Measurements from ENCODE around the gene CD200R1.
"Not testable (repeated sequence)": the region's sequence is repeated elsewhere in the genome, so short reads cannot be mapped to it uniquely, and the experiment has no call there.

CD200R1 gene

DNA sequence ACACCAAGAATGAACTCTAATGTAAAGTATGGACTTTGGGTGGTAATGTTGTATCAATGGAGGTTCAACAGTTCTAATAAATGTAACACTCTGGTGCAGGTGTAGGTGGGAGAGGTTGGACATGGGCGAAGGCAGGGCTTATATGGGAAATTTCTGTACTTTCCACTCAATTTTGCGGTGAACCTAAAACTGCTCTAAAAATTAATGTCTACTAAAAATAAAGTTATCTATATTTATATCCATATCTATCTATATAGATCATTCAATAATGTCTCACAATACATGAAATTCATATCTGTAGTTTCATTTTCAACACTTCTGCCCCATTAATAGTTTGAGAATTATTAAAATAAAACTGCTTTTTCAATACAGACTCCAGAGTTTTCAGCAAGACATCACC, 49.3 kb downstream of the CD200R1 start:
- Histone ChIP-seq H3K36me3 (ENCODE audit: control insufficient read depth, insufficient read depth, low read length) (no peaks in the 10 kb centered on the region), H3K4me1 (ENCODE audit: control insufficient read depth, insufficient read depth, low read length) (no peaks in the 10 kb centered on the region), H3K9ac (ENCODE audit: low read depth, low read length) (no peak overlapping the region), H3K27me3 (ENCODE audit: control insufficient read depth, insufficient read depth, low read length) (no peaks in the 10 kb centered on the region), H3K4me3 (ENCODE audit: low read depth, low read length) (no peak overlapping the region), H3K9me3 (ENCODE audit: control insufficient read depth, insufficient read depth, low read length) (no peaks in the 10 kb centered on the region)

DNA sequence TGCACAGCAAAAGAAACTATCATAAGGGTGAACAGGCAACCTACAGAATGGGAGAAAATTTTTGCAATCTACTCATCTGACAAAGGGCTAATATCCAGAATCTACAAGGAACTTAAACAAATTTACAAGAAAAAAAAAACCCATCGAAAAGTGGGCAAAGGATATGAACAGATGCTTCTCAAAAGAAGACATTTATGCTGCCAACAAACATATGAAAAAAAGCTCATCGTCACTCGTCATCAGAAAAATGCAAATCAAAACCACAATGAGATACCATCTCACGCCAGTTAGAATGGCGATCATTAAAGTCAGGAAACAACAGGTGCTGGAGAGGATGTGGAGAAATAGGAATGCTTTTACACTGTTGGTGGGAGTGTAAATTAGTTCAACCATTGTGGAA, 55.4 kb downstream of the CD200R1 start:
- not testable (repeated sequence) for H3K9me3 ChIP-seq (ENCODE audit: control insufficient read depth, insufficient read depth, low read length); H3K4me3 ChIP-seq (ENCODE audit: low read depth, low read length); H3K4me1 ChIP-seq (ENCODE audit: control insufficient read depth, insufficient read depth, low read length); H3K36me3 ChIP-seq (ENCODE audit: control insufficient read depth, insufficient read depth, low read length); H3K9ac ChIP-seq (ENCODE audit: low read depth, low read length); H3K27me3 ChIP-seq (ENCODE audit: control insufficient read depth, insufficient read depth, low read length)

DNA sequence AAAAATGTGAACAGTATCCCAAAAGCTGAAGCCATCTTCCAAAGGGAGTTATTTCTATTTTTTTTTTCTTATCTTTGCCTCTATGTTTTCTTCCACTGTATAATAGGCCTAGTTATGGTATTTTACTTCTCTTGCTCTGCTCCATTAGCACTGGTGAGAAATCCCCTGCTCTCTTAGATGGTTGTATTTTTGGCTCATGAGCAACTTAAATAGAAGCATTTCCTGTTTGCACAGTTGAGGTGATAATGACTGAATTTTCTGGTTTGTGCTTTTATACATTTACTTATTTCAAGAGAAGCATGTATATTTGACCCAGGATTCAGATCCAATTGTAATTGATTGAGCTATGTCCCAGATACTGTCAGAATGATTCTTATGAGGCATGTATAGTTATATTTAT, 66.7 kb downstream of the CD200R1 start:
- Histone ChIP-seq H3K4me1 (ENCODE audit: control insufficient read depth, insufficient read depth, low read length) (no peaks in the 10 kb centered on the region), H3K4me3 (ENCODE audit: low read depth, low read length) (no peak overlapping the region), H3K9ac (ENCODE audit: low read depth, low read length) (no peak overlapping the region), H3K9me3 (ENCODE audit: control insufficient read depth, insufficient read depth, low read length) (no peaks in the 10 kb centered on the region), H3K27me3 (ENCODE audit: control insufficient read depth, insufficient read depth, low read length) (no peaks in the 10 kb centered on the region), H3K36me3 (ENCODE audit: control insufficient read depth, insufficient read depth, low read length) (no peaks in the 10 kb centered on the region)

DNA sequence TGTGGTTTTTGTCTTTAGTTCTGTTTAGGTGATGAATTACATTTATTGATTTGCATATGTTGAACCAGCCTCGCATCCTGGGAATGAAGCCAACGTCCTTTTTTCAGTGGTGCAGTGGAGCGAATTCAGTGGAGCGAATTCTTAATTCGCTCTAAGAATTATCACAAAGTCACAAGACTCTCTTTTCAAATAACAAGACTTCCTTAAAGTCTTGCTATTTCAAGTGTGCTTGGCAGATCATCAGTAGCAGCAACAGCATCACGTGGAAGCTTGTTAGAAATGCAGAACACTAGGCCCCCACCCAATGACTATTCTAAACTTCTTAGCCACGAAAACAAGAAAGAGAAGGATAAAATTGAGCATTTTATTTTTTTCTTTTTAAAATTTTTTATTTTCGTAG, 70.1 kb downstream of the CD200R1 start:
- H3K27me3 ChIP-seq (ENCODE audit: control insufficient read depth, insufficient read depth, low read length): no peaks in the 10 kb centered on the region
- no peak overlapping the region for H3K4me3 ChIP-seq (ENCODE audit: low read depth, low read length)
- H3K4me1 ChIP-seq (ENCODE audit: control insufficient read depth, insufficient read depth, low read length): no peaks in the 10 kb centered on the region
- H3K36me3 ChIP-seq (ENCODE audit: control insufficient read depth, insufficient read depth, low read length): no peaks in the 10 kb centered on the region
- no peak overlapping the region for H3K9ac ChIP-seq (ENCODE audit: low read depth, low read length)
- no peaks in the 10 kb centered on the region for H3K9me3 ChIP-seq (ENCODE audit: control insufficient read depth, insufficient read depth, low read length)

DNA sequence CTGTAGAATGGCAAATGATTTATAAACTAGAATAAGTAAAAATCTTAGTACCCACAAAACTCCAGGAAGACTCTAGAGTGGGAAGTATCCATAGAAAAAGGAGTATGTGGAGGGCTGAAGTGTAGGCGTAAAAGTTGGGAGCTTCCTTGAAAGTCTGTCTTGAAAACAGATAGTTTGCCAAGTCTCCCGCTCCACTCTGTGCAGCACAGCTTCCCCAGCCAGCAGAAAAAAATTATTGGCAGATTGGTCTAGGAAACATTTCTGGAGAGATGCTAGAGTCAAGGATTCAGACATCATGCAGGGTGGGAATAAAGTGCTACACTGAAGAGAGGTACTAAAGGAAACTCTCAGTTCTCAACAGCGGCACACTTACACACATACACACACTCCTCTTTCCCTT, 74.8 kb downstream of the CD200R1 start:
- H3K4me3 ChIP-seq (ENCODE audit: low read depth, low read length): no peak overlapping the region
- H3K36me3 ChIP-seq (ENCODE audit: control insufficient read depth, insufficient read depth, low read length): no peaks in the 10 kb centered on the region
- peaks cover 21% of the 10 kb centered on the region for H3K4me1 ChIP-seq (ENCODE audit: control insufficient read depth, insufficient read depth, low read length)
- no peak overlapping the region for H3K9ac ChIP-seq (ENCODE audit: low read depth, low read length)
- no peaks in the 10 kb centered on the region for H3K27me3 ChIP-seq (ENCODE audit: control insufficient read depth, insufficient read depth, low read length)
- no peaks in the 10 kb centered on the region for H3K9me3 ChIP-seq (ENCODE audit: control insufficient read depth, insufficient read depth, low read length)

DNA sequence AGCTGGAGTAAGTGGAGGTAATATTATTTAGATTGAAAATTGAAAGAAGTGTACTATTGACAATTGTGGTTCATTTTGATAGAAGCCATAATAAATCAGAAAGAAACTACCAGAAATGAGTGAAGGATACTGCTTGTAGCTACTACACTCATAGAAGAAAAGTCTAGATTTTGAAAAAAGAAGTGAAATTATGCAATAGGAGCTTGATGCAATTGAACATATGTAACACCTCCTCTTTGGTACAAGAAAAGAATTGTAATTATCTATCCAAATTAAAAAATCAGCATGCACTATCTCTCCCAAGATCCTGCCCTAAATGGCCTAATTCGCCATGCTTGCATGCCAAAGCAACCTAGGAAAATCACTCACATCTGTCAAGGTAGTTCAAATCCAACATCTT, 77.1 kb downstream of the CD200R1 start:
- Histone ChIP-seq H3K4me3 (ENCODE audit: low read depth, low read length) (no peak overlapping the region), H3K4me1 (ENCODE audit: control insufficient read depth, insufficient read depth, low read length) (peaks cover 31% of the 10 kb centered on the region), H3K9ac (ENCODE audit: low read depth, low read length) (no peak overlapping the region), H3K9me3 (ENCODE audit: control insufficient read depth, insufficient read depth, low read length) (no peaks in the 10 kb centered on the region), H3K36me3 (ENCODE audit: control insufficient read depth, insufficient read depth, low read length) (no peaks in the 10 kb centered on the region), H3K27me3 (ENCODE audit: control insufficient read depth, insufficient read depth, low read length) (no peaks in the 10 kb centered on the region)

DNA sequence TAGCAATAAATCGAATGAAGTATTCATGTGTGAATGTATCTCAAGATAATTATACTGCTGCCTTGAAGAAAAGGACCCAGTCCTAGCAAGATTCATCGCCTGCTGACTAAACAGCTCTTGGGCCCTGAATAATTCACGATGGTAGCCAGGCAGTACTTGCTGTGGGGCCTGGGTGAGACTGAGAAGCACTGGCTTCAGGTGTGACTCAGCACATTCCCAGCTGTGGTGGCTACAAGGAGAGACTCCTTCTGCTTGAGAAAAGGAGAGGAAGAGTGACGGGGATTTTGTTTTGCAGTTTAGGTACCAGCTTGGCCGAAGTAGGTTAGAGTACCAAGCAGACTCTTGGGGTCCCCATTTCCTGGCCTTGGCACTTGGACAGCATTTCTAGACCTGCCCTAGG, 80.6 kb downstream of the CD200R1 start:
- H3K9ac ChIP-seq (ENCODE audit: low read depth, low read length): no peak overlapping the region
- H3K4me3 ChIP-seq (ENCODE audit: low read depth, low read length): no peak overlapping the region
- no peaks in the 10 kb centered on the region for H3K27me3 ChIP-seq (ENCODE audit: control insufficient read depth, insufficient read depth, low read length)
- peaks cover 37% of the 10 kb centered on the region for H3K4me1 ChIP-seq (ENCODE audit: control insufficient read depth, insufficient read depth, low read length)
- H3K36me3 ChIP-seq (ENCODE audit: control insufficient read depth, insufficient read depth, low read length): no peaks in the 10 kb centered on the region
- no peaks in the 10 kb centered on the region for H3K9me3 ChIP-seq (ENCODE audit: control insufficient read depth, insufficient read depth, low read length)

DNA sequence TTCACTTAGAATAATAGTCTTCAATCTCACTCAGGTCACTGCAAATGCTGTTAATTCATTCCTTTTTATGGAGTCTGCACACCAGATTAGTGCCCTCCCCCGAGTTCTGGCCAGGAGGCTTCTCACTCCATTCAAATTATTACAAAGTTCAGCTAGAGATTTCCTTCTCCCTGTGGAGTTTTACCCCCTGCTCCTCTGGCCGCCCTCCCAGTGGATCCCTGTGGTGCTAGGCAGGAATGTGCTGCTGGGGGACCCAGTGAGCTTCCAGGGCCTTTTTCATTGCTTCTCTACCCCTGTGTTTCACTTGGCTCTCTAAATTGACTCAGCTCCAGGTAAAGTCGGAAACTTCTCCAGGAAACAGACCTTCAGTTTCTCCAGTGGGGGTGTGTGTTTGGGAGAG, 85.5 kb downstream of the CD200R1 start:
- H3K4me3 ChIP-seq (ENCODE audit: low read depth, low read length): no peak overlapping the region
- no peaks in the 10 kb centered on the region for H3K36me3 ChIP-seq (ENCODE audit: control insufficient read depth, insufficient read depth, low read length)
- peaks cover 15% of the 10 kb centered on the region for H3K4me1 ChIP-seq (ENCODE audit: control insufficient read depth, insufficient read depth, low read length)
- no peaks in the 10 kb centered on the region for H3K27me3 ChIP-seq (ENCODE audit: control insufficient read depth, insufficient read depth, low read length)
- no peaks in the 10 kb centered on the region for H3K9me3 ChIP-seq (ENCODE audit: control insufficient read depth, insufficient read depth, low read length)
- no peak overlapping the region for H3K9ac ChIP-seq (ENCODE audit: low read depth, low read length)

DNA sequence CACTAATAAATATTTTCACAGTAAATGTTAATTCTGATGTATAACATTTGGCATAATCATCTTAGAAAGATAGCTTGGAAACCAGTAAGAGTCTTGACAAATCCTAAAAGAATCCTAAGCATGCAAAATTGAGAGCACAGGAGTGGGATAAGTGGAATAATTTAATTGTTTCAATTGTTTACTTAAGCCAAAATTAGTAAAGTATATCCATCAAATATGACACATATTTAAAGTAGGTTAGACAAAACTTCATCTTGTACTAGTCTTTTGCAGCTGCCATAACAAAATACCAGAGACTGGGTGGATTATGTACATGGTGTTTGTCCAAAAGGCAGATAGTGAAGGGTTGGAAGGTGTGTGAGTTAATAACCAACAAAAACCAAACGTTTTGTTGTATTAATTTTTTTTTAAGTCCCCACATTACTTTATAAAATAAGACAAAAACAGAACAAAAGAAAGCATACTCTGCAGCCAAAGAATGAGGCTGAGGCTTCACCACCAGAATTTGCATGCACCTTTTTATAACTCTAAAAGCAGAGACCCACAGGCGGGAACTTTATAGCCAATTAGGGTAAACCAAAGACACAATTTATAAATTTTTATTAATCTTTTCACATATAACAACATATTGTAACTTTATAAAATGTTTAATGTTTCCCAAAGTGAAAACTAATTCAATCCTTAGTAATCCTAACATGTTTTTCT, 86.4 kb downstream of the CD200R1 start:
- Histone ChIP-seq H3K4me3 (ENCODE audit: low read depth, low read length) (no peak overlapping the region), H3K4me1 (ENCODE audit: control insufficient read depth, insufficient read depth, low read length) (peaks cover 9% of the 10 kb centered on the region), H3K27me3 (ENCODE audit: control insufficient read depth, insufficient read depth, low read length) (no peaks in the 10 kb centered on the region), H3K9me3 (ENCODE audit: control insufficient read depth, insufficient read depth, low read length) (no peaks in the 10 kb centered on the region), H3K9ac (ENCODE audit: low read depth, low read length) (no peak overlapping the region), H3K36me3 (ENCODE audit: control insufficient read depth, insufficient read depth, low read length) (no peaks in the 10 kb centered on the region)

DNA sequence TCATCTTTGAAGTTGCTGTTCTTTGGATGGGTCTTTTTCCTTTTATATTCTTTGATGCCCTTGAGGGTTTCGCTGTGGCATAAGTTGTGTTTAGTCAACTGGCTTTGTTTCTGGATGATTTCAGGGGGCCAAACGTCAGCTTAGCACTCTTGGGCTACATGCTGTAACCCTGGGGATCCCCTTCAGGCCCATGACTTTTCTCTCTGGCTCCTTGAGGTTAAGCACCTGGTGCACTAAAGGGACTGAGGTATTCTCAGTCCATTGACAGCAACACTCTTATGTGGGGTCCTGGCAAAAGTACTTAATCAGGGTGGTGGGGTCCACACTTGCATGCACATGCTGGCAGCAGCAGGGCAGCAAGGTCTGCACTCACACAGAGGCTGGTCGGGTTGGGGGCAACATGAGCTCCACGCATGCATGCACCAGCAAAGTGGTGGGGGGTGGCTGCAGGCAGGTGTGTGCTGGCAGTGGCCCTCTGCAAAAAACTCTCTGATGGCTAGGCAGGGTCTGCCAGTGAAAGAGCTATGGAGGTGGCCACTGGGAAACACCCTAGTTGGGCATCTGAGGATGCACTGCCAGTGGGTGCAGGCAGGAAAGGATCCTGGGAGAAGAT, 90.1 kb downstream of the CD200R1 start:
- Histone ChIP-seq H3K27me3 (ENCODE audit: control insufficient read depth, insufficient read depth, low read length) (no peaks in the 10 kb centered on the region), H3K9me3 (ENCODE audit: control insufficient read depth, insufficient read depth, low read length) (no peaks in the 10 kb centered on the region), H3K36me3 (ENCODE audit: control insufficient read depth, insufficient read depth, low read length) (no peaks in the 10 kb centered on the region), H3K4me1 (ENCODE audit: control insufficient read depth, insufficient read depth, low read length) (peaks cover 6% of the 10 kb centered on the region), H3K4me3 (ENCODE audit: low read depth, low read length) (no peak overlapping the region), H3K9ac (ENCODE audit: low read depth, low read length) (no peak overlapping the region)

DNA sequence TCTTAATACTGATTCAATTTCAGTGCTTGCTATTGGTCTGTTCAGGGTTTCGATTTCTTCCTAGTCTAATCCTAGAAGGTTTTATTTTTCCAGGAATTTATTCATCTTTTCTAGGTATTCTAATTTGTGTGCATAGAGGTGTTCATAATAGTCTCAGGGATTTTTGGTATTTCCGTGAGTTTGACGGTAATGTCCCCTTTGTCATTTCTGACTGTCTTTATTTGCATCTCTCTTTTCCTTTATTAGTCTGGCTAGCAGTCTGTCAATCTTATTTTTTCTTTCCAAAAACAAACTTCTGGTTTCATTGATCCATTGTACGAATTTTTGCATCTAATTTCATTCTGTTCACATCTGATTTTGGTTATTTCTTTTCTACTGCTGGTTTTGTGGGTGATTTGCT, 93.0 kb downstream of the CD200R1 start:
- no peaks in the 10 kb centered on the region for H3K4me1 ChIP-seq (ENCODE audit: control insufficient read depth, insufficient read depth, low read length)
- no peak overlapping the region for H3K9ac ChIP-seq (ENCODE audit: low read depth, low read length)
- H3K9me3 ChIP-seq (ENCODE audit: control insufficient read depth, insufficient read depth, low read length): no peaks in the 10 kb centered on the region

DNA sequence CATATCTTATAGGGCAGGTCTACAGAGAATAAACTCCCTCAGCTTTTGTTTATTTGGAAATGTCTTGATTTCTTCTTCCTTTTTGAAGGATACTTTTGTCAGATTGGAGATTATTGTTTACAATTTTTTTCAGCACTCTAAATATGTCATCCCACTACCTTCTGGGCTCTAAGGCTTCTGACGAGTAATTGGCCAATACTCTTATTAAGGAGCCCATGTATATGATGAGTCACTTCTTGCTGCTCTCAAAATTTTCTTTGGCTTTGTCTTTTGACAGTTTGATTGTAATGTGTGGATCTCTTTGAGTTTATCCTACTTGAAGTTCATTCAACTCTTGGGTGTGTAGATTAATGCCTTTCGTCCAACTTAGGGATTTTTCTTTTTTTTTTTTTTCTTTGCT, 99.3 kb downstream of the CD200R1 start:
- Histone ChIP-seq H3K4me1 (ENCODE audit: control insufficient read depth, insufficient read depth, low read length) (peaks cover 4% of the 10 kb centered on the region), H3K4me3 (ENCODE audit: low read depth, low read length) (no peak overlapping the region), H3K9me3 (ENCODE audit: control insufficient read depth, insufficient read depth, low read length) (no peaks in the 10 kb centered on the region), H3K36me3 (ENCODE audit: control insufficient read depth, insufficient read depth, low read length) (no peaks in the 10 kb centered on the region), H3K9ac (ENCODE audit: low read depth, low read length) (no peak overlapping the region), H3K27me3 (ENCODE audit: control insufficient read depth, insufficient read depth, low read length) (no peaks in the 10 kb centered on the region)

More for the DNA sequence above, 93.0 kb downstream of the CD200R1 start:
- no peaks in the 10 kb centered on the region for H3K27me3 ChIP-seq (ENCODE audit: control insufficient read depth, insufficient read depth, low read length)
- H3K4me3 ChIP-seq (ENCODE audit: low read depth, low read length): no peak overlapping the region
- H3K36me3 ChIP-seq (ENCODE audit: control insufficient read depth, insufficient read depth, low read length): no peaks in the 10 kb centered on the region

Measured in iPS-15b (cell line).